Activated CD8-positive, alpha-beta T cell treated with anti-CD3 and anti-CD28 coated beads for 36 hours (primary cell): ENCODE data around the gene NOP10. TPM values are rescaled to one million over a fixed set of nuclear protein-coding genes. Genes with fewer than 3 reads are reported as not detected.
A peak's percentile ranks its signal among the peaks of the same experiment; 100 is the strongest.

Experiments
- ATAC-seq: fragments of 200-7000 bp; cut with Tn5 transposase; one replicate; pipeline ENCODE4 v1.10.0; 2021; ENCODE audit warnings: mild to moderate bottlenecking, moderate library complexity
- CTCF ChIA-PET: fragments of 350-600 bp; sonication (Branson Sonifier 250); formaldehyde crosslinking; loops from one replicate; lab custom pipeline; 2021; ENCODE audit warnings: antibody characterized with exemption; lab: Charles Lee
- POLR2A ChIA-PET: fragments of 350-600 bp; sonication (Branson Sonifier 250); formaldehyde crosslinking; loops from one replicate; lab custom pipeline; 2021; ENCODE audit warnings: antibody characterized with exemption; lab: Charles Lee
- DNase-seq: peaks from one replicate; pipeline ENCODE4 v3.0.0-alpha.2; 2020
- H3K27ac Mint-ChIP-seq: one replicate; pipeline ENCODE4 v1.8.0; 2021; ENCODE audit warnings: mild to moderate bottlenecking, mixed read lengths
- H3K27me3 Mint-ChIP-seq: one replicate; pipeline ENCODE4 v1.8.0; 2021; ENCODE audit warnings: mixed read lengths
- H3K36me3 Mint-ChIP-seq: one replicate; pipeline ENCODE4 v1.8.0; 2021; ENCODE audit warnings: low read depth, mixed read lengths
- H3K4me1 Mint-ChIP-seq: one replicate; pipeline ENCODE4 v1.8.0; 2021; ENCODE audit warnings: low read depth, mixed read lengths
- H3K4me3 Mint-ChIP-seq: one replicate; pipeline ENCODE4 v1.8.0; 2021; ENCODE audit warnings: mild to moderate bottlenecking, moderate library complexity, mixed read lengths
- H3K9me3 Mint-ChIP-seq: one replicate; pipeline ENCODE4 v1.8.0; 2021; ENCODE audit warnings: mixed read lengths
- CTCF ChIP-seq: fragments of 200-600 bp; IDR thresholded peaks from one replicate; pipeline ENCODE4 v1.8.0; 2022; ENCODE audit warnings: antibody characterized with exemption, mild to moderate bottlenecking
- intact Hi-C: fragments of 100-400 bp; cut with micrococcal nuclease; formaldehyde crosslinking; loops from one replicate; pipeline ENCODE4 v1.10.0; 2022
- total RNA-seq, 2 experiments: library from RNA; stranded (reverse); gene quantifications; one replicate each; pipeline ENCODE4 v1.2.3, GENCODE V29; 2021

NOP10 gene
- total RNA-seq, 2 experiments from 2014 or later = 225 to 226 TPM

GRCh38 chr15:34336231-34336990 lies 6.5 kb downstream of the NOP10 start:
- intact Hi-C loops = loop anchor here (10.0 kb wide), 1 partner anchor 248 kb away; the partner anchor contains the start of gene GOLGA8B
- Mint-ChIP-seq H3K36me3 (peaks cover 20% of the 10 kb centered on the region), H3K9me3 (no peaks in the 10 kb centered on the region), H3K4me1 (peaks cover 58% of the 10 kb centered on the region), H3K27ac (peak overlapping the region; percentile 95), H3K27me3 (no peaks in the 10 kb centered on the region), H3K4me3 (peak overlapping the region; percentile 99)
- CTCF ChIA-PET = interaction anchor here (0.7 to 4.6 kb wide), 3 partner anchors 12 to 95 kb away, joined by 3 to 42 read pairs (median 15); partner anchors contain the start of gene LPCAT4
- no peak for TF ChIP-seq CTCF
- DNase-seq = peak; percentile 41
- POLR2A ChIA-PET = interaction anchor here (1.1 to 3.0 kb wide), 3 partner anchors 8 to 30 kb away, joined by 4 to 18 read pairs (median 5); partner anchors contain the start of gene LPCAT4
- ATAC-seq = no peak

GRCh38 chr15:34335176-34336032 lies 7.5 kb downstream of the NOP10 start:
- peaks cover 15% of the 10 kb centered on the region for H3K36me3 Mint-ChIP-seq
- H3K27me3 Mint-ChIP-seq = no peaks in the 10 kb centered on the region
- no peak for TF ChIP-seq CTCF
- DNase-seq = no peak
- H3K4me3 Mint-ChIP-seq = peak overlapping the region; percentile 99
- intact Hi-C loops = loop anchor here (10.0 kb wide), 1 partner anchor 249 kb away; the partner anchor contains the start of gene GOLGA8B
- ATAC-seq = no peak
- CTCF ChIA-PET = interaction anchor here (4.6 kb wide), 1 partner anchor 31 kb away, joined by 42 read pairs; the partner anchor contains the start of gene LPCAT4
- H3K9me3 Mint-ChIP-seq = no peaks in the 10 kb centered on the region
- POLR2A ChIA-PET = interaction anchor here (1.1 to 1.4 kb wide), 2 partner anchors 8 to 31 kb away, joined by 4 to 6 read pairs; partner anchors contain the start of genes LPCAT4, NOP10 and NUTM1
- H3K4me1 Mint-ChIP-seq = peaks cover 60% of the 10 kb centered on the region
- H3K27ac Mint-ChIP-seq = peak overlapping the region; percentile 95

GRCh38 chr15:34334672-34335071 lies 8.3 kb downstream of the NOP10 start:
- POLR2A ChIA-PET = interaction anchor here (0.6 to 2.6 kb wide), 4 partner anchors 9 to 21 kb away, joined by 3 to 18 read pairs (median 4); partner anchors contain the start of genes NOP10 and NUTM1
- Mint-ChIP-seq H3K27ac (peak overlapping the region; percentile 95), H3K27me3 (no peaks in the 10 kb centered on the region)

More at GRCh38 chr15:34334672-34335071, 8.3 kb downstream of the NOP10 start:
- Mint-ChIP-seq H3K4me3 (peak overlapping the region; percentile 99), H3K4me1 (peaks cover 59% of the 10 kb centered on the region), H3K36me3 (peaks cover 9% of the 10 kb centered on the region), H3K9me3 (no peaks in the 10 kb centered on the region)
- DNase-seq = no peak
- TF ChIP-seq CTCF = no peak
- no peak for ATAC-seq
- intact Hi-C loops = loop anchor here (10.0 kb wide), 1 partner anchor 250 kb away; the partner anchor contains the start of gene GOLGA8B
- CTCF ChIA-PET = interaction anchor here (0.6 to 1.3 kb wide), 2 partner anchors 9 to 94 kb away, joined by 3 to 4 read pairs; no protein-coding TSS in a partner anchor
